ENCODE data around the gene KRTAP4-9.
"Not testable (repeated sequence)": the region's sequence is repeated elsewhere in the genome, so short reads cannot be mapped to it uniquely, and the experiment has no call there.

KRTAP4-9 gene

DNA sequence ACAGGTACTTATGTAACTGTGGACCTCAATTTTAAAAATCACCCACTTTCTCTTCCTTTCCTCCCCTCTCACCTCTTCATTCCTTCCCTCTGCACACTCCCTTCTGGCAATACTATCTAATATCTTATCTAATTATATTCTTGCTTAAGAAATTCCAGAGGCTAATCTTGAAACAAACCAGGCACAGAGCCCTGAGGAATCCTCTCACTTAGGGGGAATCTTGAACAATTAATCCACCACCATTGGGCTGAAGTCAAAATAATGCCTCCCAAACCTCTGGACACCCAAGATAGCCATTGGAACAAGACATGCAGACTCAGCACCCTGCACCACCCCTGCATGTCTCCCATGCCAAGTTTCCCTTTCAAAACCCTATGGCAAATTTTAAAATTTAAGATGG is 36.2 kb downstream of the KRTAP4-9 start:
- Histone ChIP-seq H3K27me3 (ENCODE audit: control insufficient read depth, insufficient read depth, low read length) (no peaks in the 10 kb centered on the region), H3K4me1 (ENCODE audit: control insufficient read depth, insufficient read depth, low read length) (no peaks in the 10 kb centered on the region), H3K4me3 (ENCODE audit: low read depth, low read length) (no peak overlapping the region), H3K9ac (ENCODE audit: low read depth, low read length) (no peak overlapping the region), H3K9me3 (ENCODE audit: control insufficient read depth, insufficient read depth, low read length) (no peaks in the 10 kb centered on the region), H3K36me3 (ENCODE audit: control insufficient read depth, insufficient read depth, low read length) (no peaks in the 10 kb centered on the region)

DNA sequence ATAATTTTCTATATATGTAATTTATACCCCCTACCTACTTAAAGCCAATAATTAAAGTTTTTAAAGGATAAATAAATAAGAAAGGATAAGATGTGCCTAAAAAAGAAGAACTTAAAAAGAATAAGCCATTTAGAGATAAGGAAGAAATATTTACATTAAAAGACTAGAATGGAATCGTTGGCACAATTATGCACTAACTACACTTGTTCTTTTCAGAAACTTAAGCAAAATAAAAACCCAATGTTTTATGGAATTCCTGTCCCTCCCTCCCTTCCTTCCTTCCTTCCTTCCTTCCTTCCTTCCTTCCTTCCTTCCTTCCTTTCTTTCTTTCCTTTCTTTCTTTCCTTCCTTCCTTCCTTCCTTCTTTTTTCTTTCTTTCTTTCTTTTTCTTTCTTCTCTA is 39.7 kb downstream of the KRTAP4-9 start:
- H3K27me3 ChIP-seq (ENCODE audit: control insufficient read depth, insufficient read depth, low read length), result no peaks in the 10 kb centered on the region
- H3K9ac ChIP-seq (ENCODE audit: low read depth, low read length), result no peak overlapping the region
- H3K9me3 ChIP-seq (ENCODE audit: control insufficient read depth, insufficient read depth, low read length), result no peaks in the 10 kb centered on the region
- no peak overlapping the region for H3K4me3 ChIP-seq (ENCODE audit: low read depth, low read length)
- no peaks in the 10 kb centered on the region for H3K4me1 ChIP-seq (ENCODE audit: control insufficient read depth, insufficient read depth, low read length)
- H3K36me3 ChIP-seq (ENCODE audit: control insufficient read depth, insufficient read depth, low read length), result no peaks in the 10 kb centered on the region

DNA sequence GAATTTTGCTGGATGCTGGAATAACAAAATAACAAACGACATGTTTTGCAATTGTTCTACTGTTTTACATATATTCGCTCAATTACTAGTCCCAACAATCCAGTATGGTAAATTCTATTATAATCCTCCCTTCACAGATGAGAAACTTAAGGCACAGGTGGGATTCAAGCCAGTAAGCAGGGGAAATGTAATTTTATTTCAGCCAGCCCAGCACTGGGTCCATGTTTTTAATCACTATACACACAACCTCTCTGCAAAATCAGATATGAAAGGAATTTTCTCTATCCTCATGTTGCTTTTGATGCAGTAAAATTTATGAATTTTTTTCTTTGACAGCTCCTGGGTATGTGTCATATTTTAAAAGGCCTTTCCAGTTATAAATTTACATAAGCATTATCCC is 40.1 kb downstream of the KRTAP4-9 start:
- H3K9ac ChIP-seq (ENCODE audit: low read depth, low read length), result no peak overlapping the region
- H3K9me3 ChIP-seq (ENCODE audit: control insufficient read depth, insufficient read depth, low read length), result no peaks in the 10 kb centered on the region
- no peaks in the 10 kb centered on the region for H3K36me3 ChIP-seq (ENCODE audit: control insufficient read depth, insufficient read depth, low read length)
- no peaks in the 10 kb centered on the region for H3K4me1 ChIP-seq (ENCODE audit: control insufficient read depth, insufficient read depth, low read length)
- no peaks in the 10 kb centered on the region for H3K27me3 ChIP-seq (ENCODE audit: control insufficient read depth, insufficient read depth, low read length)
- no peak overlapping the region for H3K4me3 ChIP-seq (ENCODE audit: low read depth, low read length)

DNA sequence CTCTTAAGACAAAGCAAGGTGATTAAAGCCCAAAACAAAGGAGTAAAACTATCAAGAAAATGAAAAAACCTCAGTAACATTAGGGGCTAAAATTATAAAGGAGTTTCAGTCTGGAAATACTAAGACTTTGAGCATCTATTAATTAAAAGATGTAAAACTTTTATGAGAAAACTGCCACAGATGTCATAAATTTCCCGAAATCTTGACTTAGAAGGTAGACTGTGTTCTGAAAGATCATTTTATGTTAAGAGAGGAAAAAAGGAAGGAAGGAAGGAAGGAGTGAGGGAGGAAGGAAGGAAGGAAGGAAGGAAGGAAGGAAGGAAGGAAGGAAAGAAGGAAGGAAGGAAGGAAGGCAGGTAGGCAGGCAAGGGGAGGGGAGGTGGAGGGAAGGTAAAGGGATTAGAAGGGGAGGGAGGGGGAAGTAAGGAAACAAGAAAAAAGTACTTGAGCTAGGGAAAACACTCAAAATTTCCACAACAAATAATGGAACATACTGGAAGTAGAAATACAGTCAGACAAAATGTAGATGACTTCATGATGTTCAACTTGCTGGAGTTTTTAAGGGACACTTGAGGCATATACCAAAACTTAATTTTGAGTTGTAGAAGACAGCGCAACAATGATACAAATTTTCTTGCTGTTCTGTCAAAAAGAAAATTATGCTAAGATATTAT is 42.5 kb downstream of the KRTAP4-9 start:
- Histone ChIP-seq H3K9ac (ENCODE audit: low read depth, low read length) (no peak overlapping the region), H3K36me3 (ENCODE audit: control insufficient read depth, insufficient read depth, low read length) (no peaks in the 10 kb centered on the region), H3K4me1 (ENCODE audit: control insufficient read depth, insufficient read depth, low read length) (no peaks in the 10 kb centered on the region), H3K9me3 (ENCODE audit: control insufficient read depth, insufficient read depth, low read length) (no peaks in the 10 kb centered on the region), H3K27me3 (ENCODE audit: control insufficient read depth, insufficient read depth, low read length) (no peaks in the 10 kb centered on the region), H3K4me3 (ENCODE audit: low read depth, low read length) (no peak overlapping the region)

DNA sequence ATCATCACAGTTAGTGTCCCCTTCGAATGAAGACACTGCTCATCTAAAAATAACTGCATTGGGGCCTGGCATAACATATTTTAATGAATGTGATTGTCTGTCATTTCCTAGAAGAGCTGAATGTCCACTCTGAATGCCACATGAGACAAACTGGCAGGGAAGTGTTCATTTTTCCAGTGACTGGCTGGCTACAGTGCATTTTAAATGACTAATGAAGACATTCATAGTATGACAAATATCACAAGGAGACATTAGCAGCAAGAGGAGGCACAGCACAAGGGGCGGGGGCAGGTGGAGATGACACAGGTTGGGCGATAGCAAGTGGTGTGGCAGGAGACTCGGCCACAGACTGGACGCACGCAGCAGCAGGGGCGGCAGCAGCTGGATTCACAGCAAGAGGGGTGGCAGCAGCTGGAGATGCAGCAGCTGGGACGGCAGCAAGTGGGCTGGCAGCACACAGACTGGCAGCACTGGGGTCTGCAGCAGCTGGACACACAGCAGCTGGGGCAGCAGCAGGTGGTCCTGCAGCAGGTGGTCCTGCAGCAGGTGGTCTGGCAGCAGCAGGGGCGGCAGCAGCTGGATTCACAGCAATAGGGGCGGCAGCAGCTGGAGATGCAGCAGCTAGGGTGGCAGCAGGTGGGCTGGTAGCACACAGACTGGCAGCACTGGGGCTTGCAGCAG is 43.9 kb downstream of the KRTAP4-9 start:
- H3K4me1 ChIP-seq (ENCODE audit: control insufficient read depth, insufficient read depth, low read length); H3K4me3 ChIP-seq (ENCODE audit: low read depth, low read length); H3K36me3 ChIP-seq (ENCODE audit: control insufficient read depth, insufficient read depth, low read length); H3K9me3 ChIP-seq (ENCODE audit: control insufficient read depth, insufficient read depth, low read length); H3K27me3 ChIP-seq (ENCODE audit: control insufficient read depth, insufficient read depth, low read length); H3K9ac ChIP-seq (ENCODE audit: low read depth, low read length): not testable (repeated sequence)

DNA sequence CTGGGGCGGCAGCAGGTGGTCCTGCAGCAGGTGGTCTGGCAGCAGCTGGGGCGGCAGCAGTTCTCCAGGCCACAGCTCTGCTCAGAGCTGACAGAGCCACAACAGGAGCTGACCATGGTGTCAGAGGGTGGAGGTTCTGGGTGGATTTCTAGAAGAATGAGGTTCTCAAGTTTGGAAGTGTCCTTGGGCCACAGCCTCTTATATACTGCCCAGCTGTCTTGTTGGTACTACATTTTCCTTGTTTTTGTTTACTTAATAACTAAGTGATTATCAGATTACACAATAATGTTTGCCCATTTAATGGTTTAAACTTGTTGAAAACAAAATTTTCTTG is 44.4 kb downstream of the KRTAP4-9 start, which contains the start of gene KRTAP4-5:
Gene KRTAP4-5, minus strand, starts transcription at position 174 of the 334 bp plus-strand sequence. Its CDS starts 58 bp downstream, at position 116.
- Histone ChIP-seq H3K9ac (ENCODE audit: low read depth, low read length) (no peak within 1 kb of the TSS), H3K36me3 (ENCODE audit: control insufficient read depth, insufficient read depth, low read length) (no peaks in the 10 kb centered on the region), H3K9me3 (ENCODE audit: control insufficient read depth, insufficient read depth, low read length) (no peaks in the 10 kb centered on the region), H3K4me1 (ENCODE audit: control insufficient read depth, insufficient read depth, low read length) (no peaks in the 10 kb centered on the region), H3K4me3 (ENCODE audit: low read depth, low read length) (no peak within 1 kb of the TSS), H3K27me3 (ENCODE audit: control insufficient read depth, insufficient read depth, low read length) (no peaks in the 10 kb centered on the region)

DNA sequence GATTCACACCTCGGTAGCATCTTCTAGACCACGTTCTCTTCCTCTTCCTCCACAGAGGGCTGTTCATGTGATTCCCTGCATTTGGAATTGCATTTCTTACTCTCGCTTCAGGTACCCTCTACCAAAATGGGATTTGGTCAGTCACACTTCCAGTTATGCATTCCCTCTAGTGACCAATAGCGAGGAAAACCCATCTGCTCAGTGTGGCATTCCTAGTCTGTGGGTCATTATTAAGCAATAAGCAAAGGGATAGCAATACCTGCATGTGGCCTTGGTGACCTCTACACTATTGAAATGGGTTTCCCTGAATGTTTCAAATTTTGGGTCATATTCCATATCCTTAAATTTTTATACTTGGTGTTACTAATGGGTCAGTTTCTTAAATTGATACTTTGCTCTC is 44.8 kb downstream of the KRTAP4-9 start:
- Histone ChIP-seq H3K27me3 (ENCODE audit: control insufficient read depth, insufficient read depth, low read length) (no peaks in the 10 kb centered on the region), H3K9ac (ENCODE audit: low read depth, low read length) (no peak overlapping the region), H3K9me3 (ENCODE audit: control insufficient read depth, insufficient read depth, low read length) (no peaks in the 10 kb centered on the region), H3K4me3 (ENCODE audit: low read depth, low read length) (no peak overlapping the region), H3K36me3 (ENCODE audit: control insufficient read depth, insufficient read depth, low read length) (no peaks in the 10 kb centered on the region), H3K4me1 (ENCODE audit: control insufficient read depth, insufficient read depth, low read length) (no peaks in the 10 kb centered on the region)

DNA sequence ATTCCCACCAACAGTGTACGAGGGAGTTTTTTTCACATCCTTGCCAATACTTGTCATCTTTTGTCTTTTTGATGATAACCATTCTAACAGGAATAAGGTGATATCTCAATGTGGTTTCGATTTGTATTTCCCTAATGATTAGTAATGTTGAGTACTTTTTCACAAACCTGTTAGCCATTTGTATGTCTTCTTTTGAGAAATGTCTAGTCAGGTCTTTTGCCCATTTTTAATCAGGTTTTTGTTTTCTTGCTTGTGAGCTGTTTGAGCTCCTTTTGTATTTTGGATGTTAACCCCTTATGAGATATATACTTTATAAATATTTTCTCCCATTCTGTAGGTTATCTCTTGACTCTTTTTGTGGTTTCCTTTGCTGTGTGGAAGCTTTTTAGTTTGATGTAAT is 46.3 kb downstream of the KRTAP4-9 start:
- H3K4me3 ChIP-seq (ENCODE audit: low read depth, low read length), result no peak overlapping the region
- H3K27me3 ChIP-seq (ENCODE audit: control insufficient read depth, insufficient read depth, low read length), result no peaks in the 10 kb centered on the region
- no peak overlapping the region for H3K9ac ChIP-seq (ENCODE audit: low read depth, low read length)
- H3K4me1 ChIP-seq (ENCODE audit: control insufficient read depth, insufficient read depth, low read length), result no peaks in the 10 kb centered on the region
- H3K9me3 ChIP-seq (ENCODE audit: control insufficient read depth, insufficient read depth, low read length), result no peaks in the 10 kb centered on the region
- no peaks in the 10 kb centered on the region for H3K36me3 ChIP-seq (ENCODE audit: control insufficient read depth, insufficient read depth, low read length)

DNA sequence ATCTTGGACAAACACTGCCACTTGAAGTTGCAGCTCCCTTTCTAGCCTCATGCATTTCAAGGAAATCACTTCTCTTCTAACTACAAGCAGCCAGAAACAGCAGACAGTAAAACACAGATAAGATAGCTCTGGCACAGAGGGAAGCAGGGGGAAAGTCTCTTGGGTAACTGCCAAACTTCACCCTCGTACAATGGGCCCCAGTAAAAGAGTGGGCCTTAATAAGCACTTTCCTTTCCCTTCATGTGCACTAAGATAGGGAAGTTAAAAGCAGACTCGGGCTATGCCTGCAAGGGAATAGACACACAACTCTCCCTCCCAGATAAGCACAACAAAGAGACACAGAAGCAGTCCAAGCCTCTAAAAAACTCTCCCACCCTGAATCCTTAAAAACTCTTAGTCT is 48.7 kb downstream of the KRTAP4-9 start:
- no peaks in the 10 kb centered on the region for H3K27me3 ChIP-seq (ENCODE audit: control insufficient read depth, insufficient read depth, low read length)

More for the DNA sequence above, 48.7 kb downstream of the KRTAP4-9 start:
- Histone ChIP-seq H3K9ac (ENCODE audit: low read depth, low read length) (no peak overlapping the region), H3K9me3 (ENCODE audit: control insufficient read depth, insufficient read depth, low read length) (no peaks in the 10 kb centered on the region), H3K4me3 (ENCODE audit: low read depth, low read length) (no peak overlapping the region), H3K4me1 (ENCODE audit: control insufficient read depth, insufficient read depth, low read length) (no peaks in the 10 kb centered on the region), H3K36me3 (ENCODE audit: control insufficient read depth, insufficient read depth, low read length) (no peaks in the 10 kb centered on the region)

All from iPS-15b (cell line).